Measurements from ENCODE around the gene C14orf180.

C14orf180 gene

DNA sequence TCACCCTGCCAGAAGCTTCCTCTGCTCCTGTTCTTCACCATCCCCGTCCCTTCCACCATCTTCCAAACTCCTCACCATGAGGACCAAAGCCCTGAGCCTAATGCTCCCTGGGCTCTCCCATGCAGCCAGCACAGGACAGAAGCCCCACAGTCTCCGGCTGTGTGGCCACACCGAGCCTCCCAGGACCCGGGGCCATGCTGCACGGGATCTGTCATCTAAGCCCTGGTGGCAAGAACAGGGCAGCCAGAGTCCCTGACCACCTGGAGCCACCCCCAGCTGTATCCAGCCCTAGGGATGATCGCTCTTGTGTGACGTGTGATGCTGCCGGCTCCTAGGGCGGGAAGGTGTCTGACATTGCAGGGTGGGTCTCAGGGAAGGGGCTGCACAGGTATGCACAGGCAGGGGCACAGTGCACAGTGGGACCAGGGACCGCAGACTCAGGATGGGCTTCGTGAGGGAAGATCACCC lies 16.9 kb downstream of the C14orf180 start:
- DNase-seq, result no peak

DNA sequence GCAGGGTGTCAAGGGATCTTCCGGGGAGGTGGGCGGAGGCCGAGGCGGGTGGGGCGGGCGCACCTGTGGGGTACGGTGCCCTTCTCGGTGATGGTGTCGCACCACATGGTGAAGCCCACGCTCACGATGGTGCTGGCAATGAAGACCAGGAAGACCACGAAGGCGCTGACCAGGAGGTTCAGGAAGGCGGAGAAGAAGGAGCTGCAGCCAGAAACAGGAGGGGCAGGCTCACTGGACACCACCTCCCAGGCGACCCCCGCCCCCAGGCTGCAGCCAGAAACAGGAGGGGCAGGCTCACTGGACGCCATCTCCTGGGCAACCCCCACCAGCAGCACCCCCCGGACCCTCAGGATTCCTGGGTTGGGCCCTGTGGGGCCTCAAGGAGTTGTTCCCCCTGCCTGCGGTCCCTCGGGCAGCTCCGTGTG lies 17.4 kb downstream of the C14orf180 start:
- no peak for DNase-seq

DNA sequence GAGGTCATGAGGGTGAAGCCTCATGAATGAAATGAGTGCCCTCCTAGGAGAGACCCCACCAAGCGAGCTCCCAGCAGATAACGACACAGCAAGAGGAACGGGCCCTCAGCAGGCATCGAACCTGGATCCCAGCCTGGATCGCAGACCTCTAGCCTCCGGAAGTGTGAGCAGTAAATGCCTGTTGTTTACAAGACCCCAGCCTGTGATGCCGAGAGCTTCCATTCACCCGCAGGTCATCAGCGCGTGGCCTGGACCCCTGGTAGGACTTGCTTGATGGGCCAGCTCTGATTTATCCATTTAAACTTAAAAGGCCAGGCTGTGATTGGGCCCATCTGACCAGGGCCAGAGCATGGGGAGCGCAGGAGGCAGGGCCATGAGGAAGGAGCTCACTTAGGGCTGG lies 18.0 kb downstream of the C14orf180 start:
- no peak for DNase-seq

DNA sequence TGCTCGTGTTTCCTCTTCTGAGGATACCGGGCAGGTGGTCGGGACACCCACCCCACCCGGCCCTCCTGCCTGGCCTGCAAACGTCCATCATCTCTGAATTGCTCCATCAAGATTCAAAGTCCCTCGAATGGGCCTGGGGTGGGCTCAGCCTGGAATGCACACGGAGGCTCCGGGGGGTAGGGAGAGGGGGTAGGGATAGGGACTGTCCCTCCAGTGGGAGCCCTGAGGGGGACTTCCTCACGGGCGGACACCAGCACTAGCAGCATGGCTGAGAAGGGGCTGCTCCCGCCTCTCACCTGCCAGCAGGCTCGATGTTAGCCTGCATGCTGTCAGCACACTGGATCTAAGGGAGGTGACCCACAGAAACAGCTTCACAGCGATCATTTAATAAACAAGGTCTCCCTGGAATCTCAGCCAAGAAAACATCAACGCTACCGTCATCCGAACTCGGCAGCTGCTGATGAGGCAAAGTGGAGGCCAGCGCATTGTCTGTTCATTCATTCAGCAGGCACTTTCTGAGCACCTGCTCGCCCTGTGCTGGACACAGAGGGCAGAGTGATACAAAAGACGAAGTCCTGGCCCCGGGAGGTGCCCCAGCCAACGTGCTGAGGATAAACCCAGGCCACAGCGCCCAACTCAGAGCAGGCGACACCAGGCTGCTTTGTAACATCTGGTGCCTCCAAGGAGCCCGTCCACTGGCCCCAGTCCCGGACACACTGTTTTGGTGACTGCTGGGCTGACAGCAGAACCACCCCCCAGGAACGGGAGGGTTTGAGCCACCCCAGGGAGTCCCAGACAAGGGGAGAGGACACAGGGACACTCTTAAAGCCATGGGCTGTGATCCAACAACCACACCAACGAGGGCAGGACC lies 18.7 kb downstream of the C14orf180 start:
- no peak for DNase-seq

DNA sequence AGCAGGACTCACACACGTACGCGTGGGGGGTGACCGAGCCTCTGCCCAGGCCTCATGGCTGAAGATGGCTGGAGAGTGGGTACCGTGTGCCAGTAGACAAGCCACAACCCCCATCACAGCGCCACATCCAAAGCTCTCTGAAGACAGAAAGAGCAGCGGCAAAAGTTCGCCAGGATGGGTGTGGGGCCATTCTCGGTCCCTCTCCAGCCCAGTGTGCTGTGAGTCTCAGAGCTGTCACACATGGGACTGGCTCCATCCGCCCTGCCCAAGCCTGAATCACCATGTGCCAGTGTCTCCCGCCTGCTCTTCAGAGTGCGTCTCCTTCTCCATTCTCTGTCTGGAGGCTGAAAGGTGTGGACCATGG lies 19.3 kb downstream of the C14orf180 start:
- no peak for DNase-seq

DNA sequence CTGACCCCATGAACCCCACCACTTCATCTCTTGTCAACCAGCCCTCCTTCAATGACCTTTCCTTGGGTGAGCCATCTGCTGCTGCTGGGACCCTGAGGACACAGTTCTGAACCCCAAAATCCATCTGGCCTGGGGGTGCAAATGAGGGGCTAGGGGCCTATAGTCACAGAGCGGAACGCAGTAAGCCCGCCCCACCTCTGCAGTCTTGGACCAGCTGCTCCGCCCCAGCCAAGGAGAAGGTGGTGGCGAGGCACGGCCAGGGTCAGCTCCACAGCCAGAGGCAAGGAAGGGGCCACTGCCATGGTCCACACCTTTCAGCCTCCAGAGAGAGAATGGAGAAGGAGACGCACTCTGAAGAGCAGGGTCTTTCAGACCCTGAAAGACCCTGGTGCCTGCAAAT lies 19.9 kb downstream of the C14orf180 start:
- DNase-seq, result no peak

DNA sequence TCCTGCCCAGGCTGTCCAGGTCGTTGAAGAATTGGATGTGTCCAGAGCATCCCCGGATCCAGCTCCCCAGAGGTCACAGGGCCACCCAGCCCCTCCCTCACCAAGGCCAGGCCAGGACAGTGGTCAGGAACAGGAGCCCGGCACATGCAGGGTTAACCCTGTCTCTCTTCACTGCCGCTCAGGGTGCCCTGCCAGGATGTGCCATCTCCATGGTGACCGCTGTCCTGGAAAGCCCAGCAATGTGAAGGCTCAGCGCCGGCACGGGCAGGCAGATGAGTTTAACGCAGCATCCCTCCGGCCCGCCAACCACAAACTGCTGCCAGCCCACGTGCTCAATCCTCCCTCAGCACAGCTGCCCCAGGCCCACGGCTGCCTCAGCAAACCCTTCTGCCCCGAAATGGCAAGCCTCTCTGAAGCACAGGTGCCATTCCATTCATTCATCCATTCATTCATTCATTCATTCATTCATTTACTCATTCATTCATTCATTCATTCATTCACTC lies 20.6 kb downstream of the C14orf180 start:
- no peak for DNase-seq

DNA sequence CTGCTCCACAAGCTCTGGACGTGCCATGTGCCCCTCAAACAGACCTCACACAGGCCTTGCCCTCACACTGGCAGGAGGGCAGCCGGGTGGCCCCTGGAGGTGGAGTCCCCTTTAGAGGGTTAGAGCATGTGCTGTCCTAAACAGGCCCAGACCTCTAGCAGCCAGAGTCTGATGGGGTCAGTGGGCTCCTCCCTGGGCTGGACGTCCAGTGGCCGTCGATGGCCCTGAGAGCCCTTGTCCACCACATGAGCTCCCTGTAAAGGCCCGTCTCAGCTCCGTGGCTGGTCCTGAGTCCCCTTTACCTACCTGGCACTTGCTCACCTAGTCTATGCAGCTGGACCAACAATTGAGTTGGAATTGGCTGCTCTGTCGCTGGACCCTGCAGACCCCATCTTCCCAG lies 21.2 kb downstream of the C14orf180 start:
- DNase-seq, result no peak

DNA sequence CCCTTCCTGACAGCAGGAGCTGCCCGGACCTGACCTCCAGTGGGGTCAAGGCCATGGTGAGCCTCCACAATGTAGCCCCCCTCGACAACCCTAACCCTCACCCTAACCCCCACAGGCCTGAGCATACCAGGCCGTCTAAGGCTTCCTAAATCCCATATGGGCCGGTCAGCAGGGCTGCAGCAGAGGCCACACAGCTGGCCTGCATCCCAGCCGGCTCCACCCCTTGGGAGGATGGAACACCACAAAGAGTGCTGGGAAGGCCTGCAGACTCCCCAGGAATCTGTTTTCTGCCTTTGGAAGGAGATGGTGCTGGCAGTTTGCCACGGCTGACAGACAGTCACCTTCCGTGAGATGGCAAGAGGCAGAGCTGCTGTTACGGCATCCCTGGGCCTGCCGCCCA lies 22.2 kb downstream of the C14orf180 start:
- DNase-seq, result no peak

DNA sequence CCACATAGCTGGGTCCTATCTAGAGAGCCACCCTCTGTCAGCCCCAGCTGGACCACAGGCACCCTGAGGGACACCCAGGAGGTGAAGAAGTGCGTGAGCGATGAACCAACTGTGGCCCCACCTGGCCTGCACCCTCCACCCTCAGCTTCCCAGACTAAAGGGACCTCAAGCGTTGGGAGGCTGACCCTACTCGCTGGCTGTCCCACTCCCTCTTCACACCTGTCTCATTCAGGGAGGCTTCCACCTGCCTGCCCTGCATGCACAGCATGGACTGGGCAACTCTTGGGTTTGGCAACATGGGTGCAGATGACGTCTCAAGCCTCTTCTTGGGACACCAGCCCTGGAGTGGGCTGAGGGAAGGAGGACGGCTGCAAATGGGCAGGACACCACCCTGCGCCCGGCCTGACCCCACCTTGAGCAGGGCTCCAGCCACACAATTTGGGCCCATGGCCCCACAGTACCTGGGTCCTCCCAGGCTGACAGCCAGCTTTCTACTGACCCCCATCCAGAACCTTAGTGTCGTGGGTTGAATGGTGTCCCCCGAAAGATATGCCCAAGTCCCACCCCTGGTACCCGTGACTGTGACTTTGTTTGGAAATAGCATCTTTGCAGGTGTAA lies 22.9 kb downstream of the C14orf180 start:
- no peak for DNase-seq

DNA sequence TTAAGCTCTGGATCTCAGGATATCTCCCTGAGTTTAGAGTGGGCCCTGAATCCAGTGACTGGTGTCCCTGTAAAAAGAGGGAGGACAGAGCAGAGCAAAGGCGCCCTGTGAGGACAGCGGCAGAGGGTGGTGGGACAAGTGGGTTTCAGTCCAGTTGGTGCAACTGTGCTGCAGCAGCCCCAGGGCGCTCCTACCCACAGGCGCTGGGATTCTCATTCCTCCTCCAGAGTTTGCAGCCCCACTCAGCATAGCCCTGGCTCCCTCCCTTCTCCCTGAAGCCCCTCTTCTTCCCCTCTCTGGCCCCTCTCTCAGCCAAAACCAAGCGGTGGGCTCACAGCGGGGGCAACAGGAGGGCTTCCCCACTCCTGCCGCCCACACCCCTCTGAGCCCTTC lies 23.4 kb downstream of the C14orf180 start:
- DNase-seq, result no peak

DNA sequence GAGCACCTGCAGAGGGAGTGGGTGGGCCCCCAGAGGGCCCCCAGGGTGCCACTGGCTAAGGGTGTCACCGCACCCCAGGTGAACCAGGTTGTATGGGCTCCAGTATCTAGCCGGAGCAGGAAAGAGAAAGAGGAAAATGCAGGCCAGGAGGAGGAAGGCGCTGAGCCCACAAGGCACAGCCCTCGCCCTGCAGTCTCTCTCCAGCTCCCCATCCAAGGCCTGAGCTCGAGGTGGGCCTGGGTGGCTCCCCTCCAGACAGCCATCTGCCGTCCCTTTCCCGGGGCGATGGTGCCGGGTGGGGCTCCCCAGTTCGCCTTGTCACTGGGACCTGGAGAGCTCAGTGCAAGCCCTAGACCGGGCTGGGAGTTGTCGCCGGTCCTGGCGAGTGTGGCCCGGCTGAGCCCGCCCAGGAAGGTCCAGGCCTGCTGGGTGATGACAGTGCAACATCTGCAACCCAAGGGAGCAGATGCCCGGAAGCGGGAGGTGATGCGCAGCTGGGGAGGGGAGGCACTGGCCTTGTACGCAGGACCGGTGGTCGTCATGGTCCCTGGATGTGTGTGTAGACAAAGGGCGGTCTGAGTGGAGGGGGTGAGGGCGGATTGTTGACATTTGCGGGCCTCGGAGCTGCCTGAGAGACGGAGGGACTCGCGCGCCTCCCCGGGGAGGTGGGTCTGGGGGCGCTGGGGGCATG lies 24.3 kb downstream of the C14orf180 start:
- no peak for DNase-seq

DNA sequence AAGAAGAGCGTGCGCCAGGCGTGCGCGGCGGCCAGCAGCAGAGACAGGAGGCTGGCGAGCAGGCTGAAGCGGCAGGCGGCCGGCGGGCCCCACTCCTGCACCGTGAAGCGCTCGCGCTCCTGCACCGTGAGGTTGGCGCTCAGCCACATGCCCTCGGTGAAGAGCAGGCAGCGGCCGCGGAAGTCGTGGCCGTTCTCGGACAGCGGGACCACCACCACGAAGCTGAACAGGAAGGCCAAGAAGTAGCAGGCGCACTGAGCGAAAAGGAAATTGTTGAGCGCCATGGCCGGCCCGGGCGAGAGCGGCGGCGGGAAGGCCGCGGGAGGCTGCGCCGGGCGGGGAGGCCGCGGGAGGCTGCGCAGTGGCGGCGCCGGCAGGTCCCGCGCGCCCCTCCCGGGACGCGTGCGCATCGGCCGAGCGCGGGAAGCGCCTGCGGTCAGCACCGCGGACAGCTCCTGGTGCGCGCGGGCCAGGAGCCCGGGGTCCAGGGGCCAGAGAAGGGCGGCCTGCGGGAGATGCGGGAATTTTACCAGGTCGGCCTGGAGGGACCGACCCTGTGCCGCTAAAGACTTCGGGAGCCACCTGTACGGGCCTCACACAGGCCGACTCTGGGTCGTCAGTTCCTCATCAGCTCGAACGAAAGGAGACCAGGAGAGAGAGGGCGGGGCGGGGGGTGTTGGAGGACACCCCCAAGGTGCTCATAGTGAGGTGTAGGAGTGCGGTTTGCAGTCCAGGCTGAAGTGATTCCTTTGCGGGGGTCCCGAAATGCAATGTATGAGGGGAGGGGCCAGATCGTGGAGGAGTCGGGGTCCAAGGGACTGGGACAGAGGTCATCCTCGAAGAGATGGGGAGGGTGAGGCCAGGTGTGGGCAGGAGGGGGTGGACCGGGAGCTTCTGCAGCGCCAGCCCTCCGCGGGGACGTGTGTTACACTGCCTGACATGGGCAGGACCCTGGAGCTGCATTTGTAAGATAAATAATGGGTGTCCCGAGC lies 25.2 kb downstream of the C14orf180 start, which contains the start of gene TMEM179:
TMEM179 (minus strand) TSS at position 315 of the 992 bp plus-strand sequence; CDS start at position 284, 31 bp downstream.
- no peak for DNase-seq

DNA sequence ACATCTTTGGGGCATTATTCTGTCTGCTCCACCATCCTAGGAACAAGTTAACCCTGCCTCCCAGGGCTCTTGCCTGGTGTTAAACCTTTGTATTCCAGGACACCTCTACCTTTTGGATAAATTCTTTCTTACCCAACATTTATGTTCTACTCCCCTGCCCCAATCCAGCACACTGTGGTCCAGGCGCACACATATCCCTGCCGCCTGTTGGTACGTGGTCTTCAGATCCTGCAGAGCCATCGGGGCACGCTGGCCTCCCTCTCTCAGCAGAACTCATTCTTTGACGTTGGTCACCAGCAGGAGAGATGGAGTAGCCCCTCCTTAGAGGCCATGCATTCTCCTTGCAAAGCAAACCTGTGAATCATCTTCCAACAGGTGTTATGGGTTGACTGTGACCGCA lies 30.1 kb downstream of the C14orf180 start:
- no peak for DNase-seq

DNA sequence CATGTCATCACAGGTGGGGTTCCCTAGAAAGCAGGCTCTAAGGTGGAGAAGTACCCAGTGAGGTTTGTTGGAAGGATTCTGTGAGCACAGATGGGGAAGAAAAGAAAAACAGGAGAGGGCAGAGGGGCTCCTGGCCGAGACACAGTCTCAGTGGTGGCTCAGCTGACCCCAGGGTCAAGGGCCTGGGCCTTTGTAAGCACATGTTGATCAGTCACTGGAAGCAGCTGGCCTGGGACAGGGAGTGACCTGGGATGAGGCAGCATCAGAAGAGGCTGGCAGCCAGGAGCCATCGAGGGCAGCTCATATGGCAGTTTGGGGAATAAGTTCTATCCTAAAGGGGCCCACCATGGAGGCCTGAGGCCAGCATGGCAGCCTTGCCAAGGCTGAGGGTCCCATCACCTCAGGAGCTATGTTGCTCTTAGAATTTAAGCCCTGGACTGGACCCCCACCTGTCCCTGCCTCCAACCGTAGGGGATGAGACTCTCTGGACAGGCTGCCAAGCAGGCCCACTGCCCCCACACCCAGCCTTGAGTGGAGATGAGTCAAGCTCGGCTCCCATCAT lies 31.3 kb downstream of the C14orf180 start:
- DNase-seq, result no peak

DNA sequence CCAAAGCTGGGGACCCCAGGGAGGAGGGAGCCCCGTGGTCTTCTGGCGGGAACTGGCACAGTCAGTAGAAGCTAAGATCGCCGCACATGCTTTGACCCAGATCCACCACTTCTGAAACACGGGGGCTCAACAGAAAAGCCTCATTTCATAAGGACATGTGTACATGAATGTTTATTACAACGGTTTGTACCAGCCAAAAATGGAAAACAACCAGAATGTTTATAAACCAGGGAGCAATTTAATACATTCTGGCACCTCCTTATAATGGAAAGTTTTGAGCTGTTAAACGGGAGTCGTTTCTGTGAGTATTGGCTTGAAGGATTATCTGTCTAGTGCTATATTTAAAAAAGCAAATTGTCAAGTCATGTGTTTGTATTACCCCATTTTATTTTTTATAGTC lies 32.3 kb downstream of the C14orf180 start:
- DNase-seq, result no peak

DNA sequence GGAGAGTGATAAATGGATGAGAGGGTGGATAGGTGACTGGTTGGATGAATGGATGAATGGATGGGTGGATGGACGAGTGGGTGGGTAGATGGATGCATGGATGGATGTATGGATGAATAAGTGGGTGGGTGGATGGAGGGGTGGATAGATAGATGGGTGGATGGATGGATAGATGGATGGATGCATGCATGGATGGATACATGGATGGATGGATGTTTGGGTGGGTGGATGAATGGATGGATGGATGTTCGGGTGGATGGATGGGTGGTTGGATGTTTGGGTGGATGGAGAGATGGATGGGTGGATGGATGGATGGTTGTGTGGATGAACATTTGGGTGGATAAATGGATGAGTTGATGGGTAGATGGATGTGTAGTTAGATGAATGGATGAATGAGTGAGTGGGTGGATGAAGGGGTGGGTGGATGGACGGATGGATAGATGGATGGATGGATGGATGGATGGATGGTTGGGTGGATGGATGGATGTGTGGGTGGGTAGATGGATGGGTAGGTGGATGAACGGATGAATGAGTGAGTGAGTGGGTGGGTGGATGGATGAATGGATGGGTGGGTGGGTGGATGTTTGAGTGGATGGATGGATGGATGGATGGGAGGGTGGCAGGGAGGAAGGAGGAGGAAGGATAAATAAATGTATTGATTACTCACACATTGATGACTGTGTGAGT lies 34.7 kb downstream of the C14orf180 start:
- no peak for DNase-seq

DNA sequence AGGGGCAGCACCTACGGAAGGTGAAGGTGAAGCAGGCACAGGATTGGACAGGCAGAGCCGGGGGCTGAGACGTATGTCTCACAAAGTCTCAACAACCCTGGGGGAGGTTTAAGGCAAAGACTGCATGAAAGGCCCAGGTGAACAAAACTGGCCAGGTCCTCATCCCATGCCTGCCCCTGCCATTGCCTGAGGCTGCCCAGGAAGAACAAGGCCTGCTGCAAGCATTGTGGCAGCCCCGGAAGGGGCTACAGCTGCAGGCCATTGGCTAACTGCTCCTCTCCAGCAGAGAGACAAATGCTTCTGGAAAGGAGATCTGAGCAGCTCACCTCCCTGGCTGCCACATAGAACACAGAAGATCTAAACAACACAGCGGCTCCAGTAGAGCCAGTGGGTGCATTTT lies 45.4 kb downstream of the C14orf180 start:
- no peak for DNase-seq

DNA sequence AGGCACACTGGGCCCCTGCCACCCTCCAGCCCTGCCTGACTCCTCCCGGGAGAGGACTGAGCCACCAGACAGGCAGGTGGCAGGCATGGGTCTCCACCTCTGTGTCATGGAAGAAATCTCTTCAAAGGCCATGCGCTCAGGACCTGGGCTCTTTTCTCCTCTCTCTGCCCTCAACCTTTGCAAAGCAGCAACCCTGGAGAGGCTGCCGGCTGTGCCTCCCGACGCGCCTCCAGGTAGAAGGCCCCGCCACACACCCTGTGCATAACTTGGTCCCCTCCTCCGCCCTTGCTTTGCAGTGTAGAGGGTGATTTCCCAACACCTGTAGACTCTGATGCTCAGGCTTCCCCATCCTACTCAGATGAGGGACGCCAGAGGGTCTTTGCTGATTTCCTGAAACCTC lies 53.2 kb downstream of the C14orf180 start:
- DNase-seq, result no peak

DNA sequence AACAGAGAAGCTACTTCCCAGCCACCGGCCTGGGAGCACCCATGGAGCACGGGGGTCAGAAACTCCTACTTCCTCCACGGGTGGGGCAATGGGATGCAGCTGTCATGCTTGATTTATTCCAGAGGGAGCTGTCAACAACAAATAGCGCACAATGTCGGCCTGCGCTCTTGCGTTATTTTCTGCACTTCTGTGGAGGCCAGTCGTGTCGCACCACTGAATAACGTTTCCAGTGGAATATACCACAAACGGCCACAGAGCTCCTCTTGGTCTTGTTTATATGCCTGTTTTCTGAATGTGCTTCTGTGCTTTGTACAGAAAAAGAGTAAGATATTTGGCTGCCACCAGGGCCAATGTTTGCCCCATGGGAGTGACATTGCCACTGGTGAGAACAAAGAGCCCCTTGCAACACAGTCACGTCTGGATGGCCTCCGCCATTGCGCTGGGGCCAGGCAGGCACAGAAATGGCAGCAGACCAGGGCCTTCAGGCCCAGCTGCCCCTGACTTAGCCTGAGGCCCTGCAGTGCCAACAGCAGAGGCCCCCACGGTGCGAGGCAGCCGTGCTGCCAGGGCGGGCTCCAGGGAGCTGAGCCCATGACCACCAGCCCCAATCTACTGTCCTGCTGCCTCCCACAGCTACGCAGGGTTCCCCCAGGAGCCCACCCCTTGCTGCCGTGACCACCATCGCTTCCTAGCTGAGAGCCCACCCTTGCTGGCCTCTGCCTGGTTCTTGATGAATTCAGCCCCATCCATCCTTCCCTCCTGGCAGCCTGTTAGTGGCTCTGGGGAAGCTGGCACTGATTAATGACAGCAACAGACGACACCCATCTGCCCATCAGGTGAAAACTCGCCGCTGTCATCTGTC lies 53.9 kb downstream of the C14orf180 start:
- no peak for DNase-seq

Data from SIG-M5 (cell line).